CD4-positive, alpha-beta T cell treated with Interleukin-15 for 1 hour (primary cell): ENCODE results near the gene CTNNBL1.

ENCODE experiments used
- DNase-seq: peaks from one replicate; pipeline ENCODE4 v3.0.0-alpha.2; 2020

The CTNNBL1 gene

DNA sequence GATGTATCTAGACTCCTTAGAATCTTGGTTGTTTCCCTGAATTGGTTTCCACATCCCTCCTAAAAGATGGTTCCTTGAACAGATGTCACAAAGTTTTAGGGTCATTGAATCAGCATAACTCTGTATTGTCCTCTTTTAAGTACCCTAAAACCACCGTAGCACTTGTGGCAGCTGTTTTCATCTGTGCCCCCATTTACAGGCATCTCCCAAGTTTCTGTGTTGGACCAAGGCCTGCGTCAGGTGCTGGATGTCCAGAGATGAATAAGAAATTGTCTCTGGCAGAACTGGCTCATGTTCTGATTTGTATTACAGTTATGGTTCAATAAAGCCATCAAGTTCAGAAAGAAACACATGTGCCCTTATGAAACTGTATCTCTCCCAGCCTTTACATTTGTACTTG is 48.3 kb downstream of the CTNNBL1 start:
- DNase-seq = no peak

DNA sequence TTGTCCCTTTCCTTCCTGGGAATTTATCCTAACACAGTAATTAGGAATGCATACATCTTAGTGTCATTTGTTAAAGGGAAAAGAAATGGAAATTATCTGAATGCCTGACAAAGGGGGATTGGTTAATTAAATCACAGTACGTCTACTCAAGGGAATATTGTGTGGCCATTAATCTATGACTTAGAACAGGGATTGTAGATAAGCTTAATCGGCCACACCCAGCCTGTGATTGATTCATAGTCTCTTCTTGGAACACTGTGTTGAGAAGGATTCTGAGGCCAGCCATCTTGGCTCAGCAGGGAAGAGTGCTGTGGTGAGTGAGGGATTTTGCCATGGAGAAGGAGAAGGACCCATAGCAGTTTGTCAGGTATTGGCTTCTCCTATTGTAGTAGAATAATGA is 50.5 kb downstream of the CTNNBL1 start:
- no peak for DNase-seq

DNA sequence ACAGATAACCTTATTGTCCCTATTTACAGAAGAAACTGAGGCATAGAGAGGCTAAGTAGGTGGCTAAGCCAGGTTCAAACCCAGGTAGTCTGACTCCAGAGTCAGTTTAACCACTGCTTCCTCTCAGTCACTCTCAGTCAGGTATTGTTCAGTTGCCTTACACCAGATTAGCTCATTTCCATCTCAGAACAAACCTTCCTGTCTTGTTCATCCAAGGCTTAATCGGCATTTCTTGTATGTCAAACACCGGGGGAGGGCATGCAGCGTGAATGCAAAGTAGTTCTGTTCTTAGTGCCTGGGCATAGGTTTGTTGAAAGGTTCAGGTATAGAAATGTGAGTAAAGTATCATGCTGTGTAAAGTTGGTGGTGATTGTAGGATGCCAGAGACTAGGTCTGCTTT is 51.7 kb downstream of the CTNNBL1 start:
- no peak for DNase-seq

DNA sequence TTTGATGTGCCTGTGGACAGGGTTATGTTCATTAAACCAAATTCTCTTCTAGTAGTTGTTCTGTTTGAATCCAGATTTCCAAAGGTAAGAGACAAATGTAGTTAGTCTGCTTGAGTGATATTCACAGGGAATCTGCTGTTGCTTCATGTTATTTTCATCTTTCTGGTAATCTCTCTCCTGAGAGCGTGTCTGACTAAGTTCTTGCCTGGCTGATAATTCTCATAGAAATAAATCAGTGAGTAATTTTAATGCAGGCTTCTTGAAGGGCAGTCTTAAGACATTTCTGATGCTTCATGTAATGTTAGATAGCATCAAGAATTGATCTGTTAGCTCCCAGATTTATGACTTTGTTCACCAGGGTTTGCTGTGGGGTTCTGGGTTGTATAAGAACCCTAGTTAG is 54.2 kb downstream of the CTNNBL1 start:
- DNase-seq = no peak

DNA sequence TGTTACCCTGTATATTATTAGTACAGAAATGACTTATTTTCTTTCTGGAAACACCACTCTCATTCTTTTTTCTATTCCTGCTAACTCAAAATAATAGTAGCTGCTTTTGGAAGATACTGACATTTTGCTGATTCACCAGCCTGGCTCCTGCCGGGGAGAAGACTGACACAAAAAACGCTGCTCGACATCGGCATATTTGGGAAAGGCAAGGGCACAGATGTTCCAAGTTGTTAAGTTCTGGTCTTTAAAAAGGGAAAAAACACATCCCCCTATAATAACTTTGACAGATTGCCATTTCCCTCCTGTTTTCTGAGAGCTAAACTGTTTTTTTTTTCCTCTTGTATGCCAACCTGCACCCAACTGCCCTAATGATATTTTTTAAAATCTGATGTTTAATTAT is 55.4 kb downstream of the CTNNBL1 start:
- no peak for DNase-seq

DNA sequence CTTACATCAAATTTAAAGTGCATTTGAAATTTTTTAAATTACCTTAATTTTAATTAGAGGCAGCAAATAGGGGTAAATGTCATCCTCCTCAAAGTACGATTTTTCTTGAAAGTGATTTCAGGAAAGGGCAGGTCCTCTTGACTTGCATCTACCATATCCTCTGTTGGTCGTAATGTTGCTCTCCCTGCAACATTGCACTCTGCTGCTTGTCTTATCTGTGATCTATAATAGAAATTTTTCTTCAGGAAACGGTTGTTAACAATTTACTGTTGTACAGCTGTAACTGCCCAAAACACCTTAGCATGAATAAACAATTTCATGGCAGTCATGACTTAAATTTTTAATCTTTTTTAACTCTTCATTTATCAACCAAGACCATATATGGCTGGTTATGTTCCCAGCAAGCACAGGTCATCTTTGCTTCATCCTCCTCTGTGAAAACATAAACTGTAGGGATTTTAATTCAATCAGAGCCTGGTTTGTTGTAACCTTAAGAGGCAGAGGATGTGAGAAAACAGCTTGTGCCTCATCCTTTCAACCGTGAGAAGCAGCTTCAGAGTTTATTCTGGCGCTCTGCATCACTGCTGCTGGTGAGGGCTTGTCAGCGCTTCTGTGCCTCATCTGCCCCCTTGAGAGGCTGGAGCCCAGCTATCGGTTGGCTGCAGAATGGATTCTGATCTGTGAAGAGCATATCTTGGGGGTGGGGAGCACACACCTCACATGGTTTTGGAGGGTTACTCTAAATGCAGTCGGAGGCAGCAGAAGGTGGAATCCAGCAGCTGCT is 56.0 kb downstream of the CTNNBL1 start:
- no peak for DNase-seq

DNA sequence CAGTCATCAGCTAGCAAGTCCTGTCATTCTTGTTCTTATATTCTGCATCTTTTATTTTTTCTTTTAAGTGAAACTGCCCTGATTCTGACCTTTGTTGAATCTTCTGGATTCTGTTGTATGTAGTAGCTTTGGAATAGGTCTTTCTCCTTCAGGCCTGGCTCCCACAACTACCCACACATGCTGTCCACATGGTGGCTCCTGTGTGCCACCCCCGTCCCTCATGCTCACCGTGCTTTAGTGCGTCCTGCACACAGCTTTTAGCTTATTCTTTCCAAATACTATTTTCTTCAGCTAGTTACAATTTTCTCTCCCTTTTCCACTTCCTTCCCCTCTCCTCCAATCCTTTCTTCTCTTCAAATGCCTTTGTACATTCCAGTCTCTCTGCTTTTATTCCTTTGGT is 61.8 kb downstream of the CTNNBL1 start:
- no peak for DNase-seq

DNA sequence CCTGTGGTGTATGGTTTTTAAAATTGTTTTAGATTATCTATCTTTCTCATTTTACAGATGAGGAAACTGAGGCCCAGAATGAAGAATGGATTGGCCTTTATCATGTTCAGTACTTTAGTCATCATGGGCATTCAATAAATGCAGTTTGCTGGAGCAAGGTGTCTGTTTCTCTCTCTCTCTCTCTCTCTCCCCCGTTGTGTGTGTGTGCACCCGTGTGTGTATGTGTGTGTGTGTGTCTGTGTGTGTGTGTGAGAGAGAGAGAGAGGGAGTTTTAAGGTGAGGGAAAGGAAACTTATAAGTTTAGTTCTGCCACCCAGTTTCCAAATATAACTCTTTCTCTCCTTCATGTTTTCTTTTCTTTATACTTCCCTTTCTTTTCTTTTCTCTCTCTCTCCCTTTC is 62.4 kb downstream of the CTNNBL1 start:
- DNase-seq = no peak

DNA sequence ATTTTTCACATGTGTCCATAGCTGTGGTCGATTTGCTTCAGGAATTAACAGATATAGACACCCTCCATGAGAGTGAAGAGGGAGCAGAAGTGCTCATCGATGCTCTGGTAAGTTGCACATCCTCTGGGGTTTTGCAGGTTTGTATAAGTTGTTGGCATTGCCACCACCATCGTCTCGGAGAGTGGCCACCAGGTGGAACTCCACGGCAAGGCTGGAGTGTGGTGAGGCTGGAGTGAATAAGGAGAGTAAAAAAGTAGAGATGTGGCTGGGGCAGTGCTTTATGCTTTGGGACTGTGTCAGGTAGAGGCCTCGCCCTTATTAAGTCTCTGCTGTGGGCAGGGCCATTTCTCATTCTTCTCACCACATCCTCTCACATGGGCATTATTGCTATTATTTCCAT is 63.7 kb downstream of the CTNNBL1 start:
- DNase-seq = no peak

DNA sequence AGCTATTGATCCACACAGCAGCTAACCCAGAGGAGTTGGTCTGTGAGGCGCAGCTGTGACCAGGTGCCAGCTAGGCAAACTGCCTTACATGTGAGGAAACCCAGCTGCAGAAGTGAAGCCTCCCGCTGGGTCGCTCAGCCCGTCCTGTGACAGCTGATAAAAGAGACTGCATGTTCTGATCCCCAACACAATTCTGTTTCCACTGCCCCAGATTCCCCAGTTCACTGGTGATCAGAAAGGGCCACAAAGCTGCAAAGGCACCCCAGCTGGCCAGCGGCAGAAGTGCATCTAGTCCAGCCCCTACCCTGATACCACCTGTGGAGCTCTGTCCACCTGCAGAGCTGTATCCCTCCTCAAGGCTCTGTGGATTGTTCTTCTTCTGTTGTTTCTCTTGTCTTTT is 64.5 kb downstream of the CTNNBL1 start:
- no peak for DNase-seq

DNA sequence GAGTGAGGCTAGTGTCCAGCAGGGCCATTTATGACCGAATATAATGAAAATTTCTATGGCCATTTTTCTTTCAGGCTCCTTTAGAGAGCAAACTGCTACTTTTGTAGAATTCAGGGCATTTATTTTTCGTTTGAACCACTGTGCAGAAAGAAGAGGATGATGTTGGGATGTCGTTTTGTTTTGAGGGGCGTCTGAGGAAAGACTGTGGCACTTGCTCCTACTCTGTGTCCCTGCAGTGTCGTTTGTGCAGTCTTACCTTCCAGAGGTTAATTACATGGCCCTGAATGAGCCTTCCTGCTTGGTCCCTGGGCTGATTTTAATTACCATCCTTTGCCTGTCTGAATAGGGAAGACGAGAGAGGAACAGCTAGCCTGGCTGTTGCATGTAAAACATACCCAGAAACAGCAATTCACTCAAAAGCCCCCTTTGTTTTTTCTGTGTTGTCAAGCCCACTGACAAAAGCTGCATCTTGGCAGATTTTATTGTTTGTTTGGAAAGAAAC is 65.3 kb downstream of the CTNNBL1 start:
- DNase-seq = no peak

DNA sequence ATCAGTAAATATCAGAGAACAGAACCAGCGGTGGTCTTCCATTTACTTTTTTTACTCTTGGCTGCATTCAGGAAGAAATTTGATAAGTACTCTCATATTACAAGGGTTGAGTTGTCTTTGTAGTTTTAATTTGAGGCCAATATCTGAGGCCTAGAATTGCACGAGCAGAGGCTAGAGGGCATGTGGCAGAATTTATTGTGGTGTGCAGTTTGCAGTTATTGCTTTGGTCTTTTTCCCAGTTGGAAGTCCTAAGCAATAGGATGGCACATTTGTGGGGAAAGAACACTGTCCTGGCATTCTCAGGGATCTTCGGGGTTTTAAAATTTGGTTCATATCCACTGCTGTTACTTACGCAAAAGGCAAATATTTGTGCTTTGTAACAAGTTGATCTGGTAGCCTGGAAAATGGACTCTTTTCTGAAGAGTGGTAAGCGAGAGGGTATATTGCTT is 66.0 kb downstream of the CTNNBL1 start:
- no peak for DNase-seq

DNA sequence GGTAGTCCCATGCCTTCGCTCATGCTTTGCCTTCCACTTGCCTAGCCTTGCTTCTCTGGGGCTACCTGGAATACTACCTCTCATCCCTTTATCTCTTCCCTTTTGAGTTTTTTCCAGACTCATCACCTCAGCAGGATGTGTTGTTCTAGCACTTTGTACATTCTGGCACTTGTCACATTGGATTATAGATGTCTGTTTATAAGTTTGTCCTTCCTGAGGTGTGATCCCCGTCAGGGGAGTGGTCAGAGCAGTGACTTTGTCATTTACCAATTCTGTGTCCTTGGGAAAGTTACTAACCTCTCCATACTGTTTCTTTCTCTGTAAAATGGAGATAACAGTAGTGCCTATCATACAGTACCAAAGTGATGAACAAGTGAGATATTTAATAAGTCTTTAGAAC is 66.5 kb downstream of the CTNNBL1 start:
- DNase-seq = no peak

DNA sequence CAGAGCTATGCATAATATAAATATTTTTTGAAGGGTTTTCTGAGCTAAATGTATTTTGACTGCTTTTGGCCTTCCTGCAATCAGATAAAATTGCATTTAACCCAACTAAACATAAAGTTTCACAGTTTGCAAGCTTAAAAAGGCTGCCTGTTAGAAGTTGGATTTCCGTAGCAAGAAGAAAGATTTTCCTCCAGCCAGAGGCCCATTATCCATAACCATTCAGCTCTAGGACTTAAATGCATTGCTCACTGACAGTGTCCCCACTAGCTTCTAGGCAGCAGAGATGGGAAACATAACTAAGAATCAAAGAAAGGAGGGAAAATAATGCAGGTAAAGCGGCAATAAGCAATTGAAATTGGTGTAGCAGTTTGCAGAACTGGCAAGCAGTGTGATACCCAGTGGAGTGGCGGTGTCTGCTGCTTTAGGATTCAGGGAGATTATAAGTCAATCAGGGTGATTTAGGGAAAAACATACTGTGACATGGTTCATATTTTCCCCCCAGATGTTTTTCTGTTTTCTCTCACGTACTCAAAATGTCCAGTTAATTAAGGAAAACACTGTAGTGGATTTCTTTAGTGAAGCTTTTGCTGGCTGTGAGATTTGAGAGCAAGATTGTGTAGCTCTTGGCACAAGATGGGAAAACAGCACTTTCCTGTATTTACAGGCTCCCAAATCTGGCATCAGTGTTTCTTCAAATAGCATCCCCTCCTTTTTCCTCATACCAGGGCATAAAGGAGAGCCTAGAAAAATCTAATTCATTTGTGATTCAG is 69.1 kb downstream of the CTNNBL1 start:
- no peak for DNase-seq

DNA sequence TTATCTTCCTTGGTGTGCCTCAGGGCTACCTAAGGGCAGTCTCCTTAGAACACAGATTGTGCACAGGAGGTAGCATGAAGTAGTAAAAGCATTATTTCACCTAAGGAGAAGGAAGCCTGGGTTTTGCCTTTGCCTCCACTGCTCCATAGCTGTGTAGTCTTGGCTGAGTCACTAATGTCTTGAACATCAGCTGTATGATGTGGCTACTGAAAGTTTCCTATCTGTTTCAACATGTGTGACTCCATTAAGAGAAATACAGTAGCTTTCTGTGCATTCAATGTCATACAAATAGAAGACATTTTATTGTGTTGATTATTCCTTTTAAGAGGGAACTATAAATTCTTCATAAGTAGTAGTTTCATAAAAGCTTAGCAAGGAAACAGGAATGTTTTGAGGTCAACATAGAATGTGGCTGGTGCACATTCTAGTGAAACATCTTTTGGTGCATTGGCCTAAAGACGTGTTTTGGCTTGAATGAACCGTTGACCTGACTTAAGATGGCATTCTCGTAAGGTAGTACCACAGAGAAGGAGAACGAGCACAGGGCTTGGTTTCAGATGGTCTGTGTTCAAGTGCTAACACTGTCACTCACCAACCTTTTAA is 70.6 kb downstream of the CTNNBL1 start:
- DNase-seq = no peak

DNA sequence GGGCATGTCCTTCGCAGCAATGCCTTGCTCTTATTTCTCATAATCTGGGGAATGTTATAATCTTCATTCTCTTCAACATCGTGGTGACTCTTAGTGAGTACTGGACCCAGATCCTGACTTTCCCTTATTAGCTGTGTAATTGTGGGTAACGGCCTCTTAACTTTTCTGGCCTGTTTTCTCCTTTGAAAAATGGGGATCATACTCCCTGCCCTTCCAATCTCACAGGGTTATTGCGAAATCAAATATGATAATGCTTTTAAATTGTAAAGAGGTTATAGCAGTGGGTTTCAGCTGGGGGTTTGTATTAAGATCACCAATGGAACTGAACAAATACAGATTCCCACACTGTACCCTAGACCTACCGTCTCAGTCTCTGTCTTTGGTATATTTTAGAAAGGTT is 77.1 kb downstream of the CTNNBL1 start:
- no peak for DNase-seq

DNA sequence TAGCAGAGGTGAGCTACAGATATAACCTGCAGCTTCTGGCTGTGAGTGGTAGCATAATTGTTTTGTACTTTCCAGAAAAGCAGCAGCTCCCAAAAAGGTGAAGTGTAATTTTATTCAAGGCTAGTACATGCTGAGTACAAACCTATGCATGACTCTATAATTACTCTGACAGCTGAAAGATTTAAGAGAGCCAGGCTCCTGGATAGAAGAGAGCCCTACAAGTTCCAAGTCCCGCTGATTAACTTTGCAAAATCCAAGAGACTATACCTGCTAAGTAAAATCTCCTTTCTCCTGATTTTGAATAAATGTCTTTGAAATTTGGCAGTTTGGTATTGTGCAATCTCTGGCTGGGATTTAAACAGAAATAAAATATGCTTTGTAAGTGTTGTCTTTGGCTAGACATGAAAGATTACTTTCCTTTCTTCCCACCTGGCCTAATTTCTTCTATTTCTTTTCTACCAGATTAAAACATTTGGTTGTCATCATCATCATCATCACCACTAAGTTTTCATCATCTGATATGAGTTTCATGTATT is 79.5 kb downstream of the CTNNBL1 start:
- DNase-seq = no peak

DNA sequence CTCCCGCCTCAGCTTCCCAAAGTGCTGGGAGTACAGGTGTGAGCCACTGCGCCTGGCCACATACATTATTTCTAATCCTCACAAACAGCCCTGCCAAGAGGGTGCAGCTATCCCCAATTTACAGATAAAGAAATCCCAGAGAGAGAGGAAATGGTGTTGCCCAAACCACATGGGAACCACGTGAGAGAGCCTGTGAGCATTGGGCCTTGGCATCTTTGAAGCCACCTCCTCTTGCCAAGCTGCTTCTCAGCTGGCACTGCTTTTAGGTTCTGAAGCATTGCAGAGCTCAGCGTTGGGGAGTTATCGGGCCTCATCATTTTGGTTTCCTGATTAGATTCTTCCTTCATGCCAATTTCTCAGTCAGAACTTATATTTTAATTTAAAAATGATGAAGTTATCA is 80.3 kb downstream of the CTNNBL1 start:
- no peak for DNase-seq

DNA sequence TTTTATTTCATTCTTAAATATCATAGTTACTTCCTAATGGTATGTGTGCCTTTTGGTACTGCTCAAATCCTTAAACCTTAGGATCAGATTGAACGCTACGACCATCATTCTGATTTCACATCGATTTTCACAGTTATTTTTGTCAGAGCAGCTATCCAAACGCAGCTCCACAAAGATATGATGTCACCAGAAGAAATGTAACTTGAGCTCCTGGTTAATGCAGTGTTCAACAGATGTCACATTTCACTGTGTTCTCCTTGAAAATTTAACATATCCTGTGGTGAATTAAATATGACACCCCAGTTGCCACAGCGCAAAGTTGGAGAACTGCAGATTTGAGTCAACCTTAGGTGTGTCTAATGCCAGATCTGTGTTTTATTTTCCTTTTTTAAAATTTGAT is 81.4 kb downstream of the CTNNBL1 start:
- DNase-seq = no peak

DNA sequence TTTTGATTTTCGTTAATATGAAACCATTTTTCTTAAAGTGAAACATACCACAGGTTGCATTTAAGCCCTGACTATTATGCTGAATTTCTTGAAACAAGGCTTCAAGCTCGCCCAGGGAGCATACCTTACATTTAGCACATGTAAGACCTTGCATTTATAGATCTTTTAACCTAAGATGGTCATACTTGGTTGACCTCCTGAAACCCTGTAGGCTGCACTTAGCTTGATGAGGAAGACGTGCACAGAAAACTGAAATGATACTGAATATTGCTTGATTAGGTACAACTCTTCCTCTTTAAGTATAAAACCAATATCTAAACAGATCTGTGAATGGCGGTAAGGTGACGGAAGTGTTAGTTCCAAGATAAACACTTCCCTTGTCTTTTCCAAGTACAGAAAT is 82.2 kb downstream of the CTNNBL1 start:
- no peak for DNase-seq

DNA sequence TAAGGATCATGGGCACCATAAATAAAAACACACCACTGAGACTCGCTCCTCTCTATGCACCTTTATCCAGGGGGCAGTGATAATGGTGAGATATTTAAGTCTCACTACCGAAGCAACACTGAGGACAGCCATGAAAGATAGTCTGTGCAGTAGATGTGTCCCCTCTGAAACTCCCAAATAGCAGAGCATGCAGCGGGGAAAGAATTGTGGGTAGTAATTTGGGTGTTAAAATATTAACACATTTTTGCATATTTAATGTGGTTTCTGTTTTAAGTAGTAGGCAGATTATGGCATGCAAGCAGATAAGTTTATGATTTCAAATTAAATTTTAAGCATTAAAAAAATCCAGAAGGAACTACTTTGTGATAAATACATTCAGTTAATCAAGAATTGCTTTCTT is 82.7 kb downstream of the CTNNBL1 start:
- no peak for DNase-seq

DNA sequence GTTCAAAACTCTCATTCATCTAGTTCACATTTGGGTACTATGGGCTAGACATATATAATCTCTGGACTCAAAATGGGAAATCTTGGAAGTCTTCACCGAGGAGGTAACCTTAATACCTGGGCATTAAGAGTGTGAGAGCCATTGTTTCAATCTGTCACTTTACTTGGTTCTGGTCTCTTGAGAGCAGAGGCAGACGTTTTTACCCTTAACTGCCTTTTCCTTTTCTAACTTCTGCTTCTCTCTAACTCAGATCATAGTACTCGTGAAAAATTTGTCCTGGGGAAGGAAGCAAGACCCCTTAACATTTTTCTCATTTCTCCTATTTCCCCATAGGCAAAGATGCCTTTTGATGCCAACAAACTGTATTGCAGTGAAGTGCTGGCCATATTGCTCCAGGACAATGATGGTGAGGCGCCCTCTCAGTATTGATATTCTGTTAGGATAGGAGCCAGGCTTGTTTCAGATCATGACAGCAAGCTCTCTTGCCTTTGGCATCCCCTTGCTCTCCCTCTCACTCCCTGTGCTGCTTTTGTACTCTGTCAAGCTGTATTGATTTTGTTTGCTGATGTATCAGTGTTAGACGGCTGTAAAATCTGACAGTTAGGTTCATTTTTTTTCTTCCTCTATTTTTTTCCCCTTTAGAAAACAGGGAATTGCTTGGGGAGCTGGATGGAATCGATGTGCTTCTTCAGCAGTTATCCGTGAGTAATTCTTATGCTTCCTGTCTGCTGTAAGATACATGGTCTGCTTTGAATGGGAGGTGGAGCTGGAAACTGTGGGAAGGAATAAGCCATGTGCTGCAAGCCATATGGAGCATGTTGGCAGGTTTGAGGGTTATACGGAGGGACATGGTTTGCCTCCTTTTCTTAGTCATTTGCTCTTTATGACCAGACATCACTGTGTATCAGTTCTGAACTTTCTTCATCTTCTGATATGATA is 83.5 kb downstream of the CTNNBL1 start:
- DNase-seq = no peak
